IMR-90 (cell line): ENCODE results near the gene NEGR1. TPM values are rescaled to one million over a fixed set of nuclear protein-coding genes. Genes with fewer than 3 reads are reported as not detected.

ENCODE experiments used
- ATAC-seq: fragments of 200-7000 bp; cut with Tn5 transposase; 2 replicates; pipeline ENCODE4 v1.9.1; 2020; ENCODE audit warnings: low read depth, mild to moderate bottlenecking, moderate library complexity
- BruUV-seq: library from RNA; stranded (reverse); fragments of 400-500 nt; replicated peaks from 2 replicates; lab custom pipeline; 2021; lab: Mats Ljungman, UMichigan
- CTCF ChIA-PET: fragments of 300-600 bp; formaldehyde crosslinking; extraction: SDS; loops from one replicate; lab custom pipeline; 2021; ENCODE audit warnings: antibody characterized with exemption; lab: Yijun Ruan, JAX
- POLR2A ChIA-PET: fragments of 300-600 bp; sonication (Branson Sonifier 250); formaldehyde crosslinking; loops from one replicate; lab custom pipeline; 2022; ENCODE audit warnings: antibody characterized with exemption; ENCODE audit not compliant: unreplicated experiment; lab: Charles Lee
- DNase-seq: peaks from one replicate; pipeline ENCODE4 v3.0.0; 2013
- H2AFZ ChIP-seq: replicated peaks from 2 replicates; pipeline ENCODE3; 2013; ENCODE audit warnings: low read length, mild to moderate bottlenecking; ENCODE audit not compliant: poor library complexity
- H2AK5ac ChIP-seq: 2 replicates; pipeline ENCODE4 v1.6.1; 2013; ENCODE audit warnings: low read depth, low read length, inconsistent platforms
- H2AK9ac ChIP-seq: replicated peaks from 2 replicates; pipeline ENCODE3; 2013; ENCODE audit warnings: mild to moderate bottlenecking, low read depth, low read length, moderate library complexity; ENCODE audit not compliant: poor library complexity
- H2BK120ac ChIP-seq: 2 replicates; pipeline ENCODE4 v1.6.1; 2013; ENCODE audit warnings: low read depth, low read length, inconsistent platforms
- H2BK15ac ChIP-seq: 3 replicates; pipeline ENCODE4 v1.6.1; 2013; ENCODE audit warnings: low read depth, low read length, inconsistent platforms
- H2BK20ac ChIP-seq: 2 replicates; pipeline ENCODE4 v1.6.1; 2013; ENCODE audit warnings: low read depth, mild to moderate bottlenecking, inconsistent platforms, low read length, moderate library complexity
- H2BK5ac ChIP-seq: 2 replicates; pipeline ENCODE4 v1.6.1; 2013; ENCODE audit warnings: mild to moderate bottlenecking, low read depth, low read length, inconsistent platforms; ENCODE audit not compliant: poor library complexity, severe bottlenecking
- H3K14ac ChIP-seq: replicated peaks from 2 replicates; pipeline ENCODE4 v1.6.1; 2013; ENCODE audit warnings: low read depth, low read length, inconsistent platforms
- H3K18ac ChIP-seq: 2 replicates; pipeline ENCODE4 v1.6.1; 2013; ENCODE audit warnings: low read depth, low read length, control low read depth
- H3K23ac ChIP-seq: 2 replicates; pipeline ENCODE4 v1.6.1; 2013; ENCODE audit warnings: low read depth, low read length, inconsistent platforms
- H3K27ac ChIP-seq: 2 replicates; pipeline ENCODE4 v1.5.1; 2013; ENCODE audit warnings: mild to moderate bottlenecking, control low read depth, low read length; ENCODE audit not compliant: insufficient read depth
- H3K27me3 ChIP-seq: 2 replicates; pipeline ENCODE4 v1.6.1; 2013; ENCODE audit warnings: low read length; ENCODE audit not compliant: control insufficient read depth, insufficient read depth
- H3K36me3 ChIP-seq: 2 replicates; pipeline ENCODE4 v1.6.1; 2013; ENCODE audit warnings: low read length, mixed read lengths; ENCODE audit not compliant: control insufficient read depth, insufficient read depth
- H3K4ac ChIP-seq: 2 replicates; pipeline ENCODE4 v1.6.1; 2013; ENCODE audit warnings: low read depth, low read length, inconsistent platforms
- H3K4me1 ChIP-seq: 2 replicates; pipeline ENCODE4 v1.6.1; 2013; ENCODE audit warnings: low read length, mixed read lengths; ENCODE audit not compliant: control insufficient read depth, insufficient read depth
- H3K4me2 ChIP-seq: 2 replicates; pipeline ENCODE4 v1.6.1; 2013; ENCODE audit warnings: low read depth, mild to moderate bottlenecking, control low read depth, low read length, moderate library complexity
- H3K4me3 ChIP-seq: 2 replicates; pipeline ENCODE4 v1.5.1; 2013; ENCODE audit warnings: low read depth, mild to moderate bottlenecking, control low read depth, low read length, moderate library complexity; ENCODE audit not compliant: insufficient read depth
- H3K56ac ChIP-seq: 2 replicates; pipeline ENCODE4 v1.6.1; 2013; ENCODE audit warnings: low read length, inconsistent platforms; ENCODE audit not compliant: insufficient read depth; ENCODE audit errors: extremely low read depth
- H3K79me1 ChIP-seq, 2 experiments: 2 replicates each; pipeline ENCODE4 v1.6.1; 2013; ENCODE audit warnings: low read length in 2 of 2, inconsistent platforms in 1 of 2, low read depth in 1 of 2
- H3K9ac ChIP-seq: 2 replicates; pipeline ENCODE4 v1.6.1; 2013; ENCODE audit warnings: low read depth, low read length, control low read depth
- H3K9me1 ChIP-seq: 2 replicates; pipeline ENCODE4 v1.6.1; 2013; ENCODE audit warnings: low read length, inconsistent platforms; ENCODE audit not compliant: insufficient read depth
- H3K9me3 ChIP-seq: 2 replicates; pipeline ENCODE4 v1.6.1; 2013; ENCODE audit warnings: low read length; ENCODE audit not compliant: control insufficient read depth, insufficient read depth
- H4K20me1 ChIP-seq: 2 replicates; pipeline ENCODE4 v1.6.1; 2013; ENCODE audit warnings: low read length, inconsistent platforms; ENCODE audit not compliant: insufficient read depth
- H4K5ac ChIP-seq: 2 replicates; pipeline ENCODE4 v1.6.1; 2013; ENCODE audit warnings: mild to moderate bottlenecking, low read depth, low read length, control low read depth
- H4K8ac ChIP-seq, 2 experiments: 2 replicates each; pipeline ENCODE4 v1.6.1; 2013; ENCODE audit warnings: low read depth in 2 of 2, low read length in 2 of 2, control low read depth in 1 of 2, inconsistent platforms in 1 of 2
- H4K91ac ChIP-seq: 2 replicates; pipeline ENCODE4 v1.6.1; 2013; ENCODE audit warnings: low read depth, low read length, inconsistent platforms; ENCODE audit not compliant: insufficient read depth
- CHD1 ChIP-seq: IDR thresholded peaks from 2 replicates; pipeline ENCODE4 v1.6.1; 2012; ENCODE audit warnings: low read depth, low read length, improper control_type of control experiment
- FOS ChIP-seq: fragments of 150-350 bp; IDR thresholded peaks from 2 replicates; pipeline ENCODE4 v1.6.1; 2016; ENCODE audit warnings: low read depth, low read length
- MAFK ChIP-seq: IDR thresholded peaks from 2 replicates; pipeline ENCODE4 v1.6.1; 2012; ENCODE audit warnings: low read depth, low read length, improper control_type of control experiment
- NFE2L2 ChIP-seq: fragments of 150-350 bp; IDR thresholded peaks from 2 replicates; pipeline ENCODE4 v1.6.1; 2016; ENCODE audit warnings: low read depth, mild to moderate bottlenecking, low read length
- POLR2A ChIP-seq: IDR thresholded peaks from 2 replicates; pipeline ENCODE4 v1.6.1; 2012; ENCODE audit warnings: mild to moderate bottlenecking, low read depth, low read length
- RCOR1 ChIP-seq: IDR thresholded peaks from 2 replicates; pipeline ENCODE4 v1.6.1; 2012; ENCODE audit warnings: mild to moderate bottlenecking, low read length, improper control_type of control experiment; ENCODE audit not compliant: insufficient replicate concordance
- WGBS, 2 experiments: methylation state at CpG; one replicate each; pipeline versions ENCODE4 v1.1.5 to v1.1.7; 2013; ENCODE audit warnings: missing lambda C conversion rate in 2 of 2; ENCODE audit not compliant: insufficient read length in 1 of 2; ENCODE audit errors: extremely low coverage in 2 of 2; 5-methylcytosine and 5-hydroxymethylcytosine counted together
- dilution Hi-C: fragments of 300-500 bp; cut with HindIII; formaldehyde crosslinking; loops from one replicate; pipeline ENCODE4 v1.14.3; 2018; ENCODE audit warnings: low sequenced_read_pairs; ENCODE audit not compliant: unreplicated experiment
- in situ Hi-C: fragments of 300-500 bp; cut with MboI; formaldehyde crosslinking; loops from 3 replicates; pipeline ENCODE4 v1.14.3; 2019; ENCODE audit warnings: low sequenced_read_pairs, inconsistent platforms, mixed read lengths
- intact Hi-C: fragments of 100-400 bp; cut with micrococcal nuclease; formaldehyde crosslinking; loops from 2 replicates; pipeline ENCODE4 v1.10.0; 2022
- polyA plus RNA-seq, 3 experiments: library from polyadenylated mRNA; depleted of rRNA; stranded (reverse); fragments of >200 nt; gene quantifications; 2 replicates each; pipeline ENCODE4 v1.2.3, GENCODE V29; 2012; ENCODE audit warnings: low replicate concordance in 1 of 3
- total RNA-seq: library from RNA; depleted of rRNA; stranded (reverse); fragments of >200 nt; gene quantifications from 2 replicates; pipeline ENCODE4 v1.2.3, GENCODE V29; 2012

NEGR1 gene
- total and polyA plus RNA-seq, 2 of the 4 experiments (the other 2 are of a cell fraction): 5.1 to 9.1 TPM

DNA sequence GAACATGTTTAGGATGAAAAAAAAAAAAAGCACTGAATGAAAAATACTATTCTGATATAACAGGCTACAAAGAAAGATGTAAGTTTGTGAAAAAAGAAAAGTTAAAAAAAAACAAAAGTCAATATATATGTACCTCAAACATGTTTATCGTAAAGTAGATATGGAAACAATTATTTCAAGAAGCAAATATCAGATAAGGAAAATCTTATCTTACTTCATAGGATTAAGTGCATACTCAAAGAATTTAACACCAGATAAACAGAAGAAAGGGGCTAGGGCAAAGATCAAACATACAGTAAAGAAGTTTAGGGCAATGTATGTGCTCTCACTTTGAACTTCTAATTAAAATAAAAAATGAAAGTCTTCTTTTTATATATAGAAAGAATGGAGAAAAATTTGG lies 75.3 kb downstream of the NEGR1 start:
- TF ChIP-seq NFE2L2 (no peak), MAFK (no peak), RCOR1 (no peak), FOS (no peak), CHD1 (no peak), POLR2A (no peak)
- no peak overlapping the region for H3K4me3 ChIP-seq
- DNase-seq (no peak), ATAC-seq (no peak)
- no peak overlapping the region for H3K27ac ChIP-seq
- ChIA-PET CTCF (no interaction called here), POLR2A (no interaction called here)
- no peak overlapping the region for H3K9ac ChIP-seq
- H2BK5ac ChIP-seq: no peak overlapping the region
- no peaks in the 10 kb centered on the region for H3K27me3 ChIP-seq
- H4K91ac ChIP-seq: no peak overlapping the region
- no peak overlapping the region for H3K18ac ChIP-seq
- H3K4ac ChIP-seq: no peak overlapping the region
- no peak overlapping the region for H3K4me2 ChIP-seq
- no peak overlapping the region for H2BK120ac ChIP-seq
- H4K20me1 ChIP-seq: no peaks in the 10 kb centered on the region
- H3K56ac ChIP-seq: no peak overlapping the region
- intact Hi-C loops: loop anchor here (5.0 kb wide), 1 partner anchor 50 kb away; no protein-coding TSS in a partner anchor
- H4K5ac ChIP-seq: no peak overlapping the region
- no peak overlapping the region for H3K23ac ChIP-seq
- H3K9me1 ChIP-seq: no peaks in the 10 kb centered on the region
- no peak overlapping the region for H2BK15ac ChIP-seq
- H3K79me1 ChIP-seq: no peaks in the 10 kb centered on the region
- H3K9me3 ChIP-seq: no peaks in the 10 kb centered on the region
- BruUV-seq: no TSS peak
- H4K8ac ChIP-seq: no peak overlapping the region
- H2BK20ac ChIP-seq: no peak overlapping the region
- no peaks in the 10 kb centered on the region for H3K4me1 ChIP-seq
- in situ Hi-C loops: no loop called here
- no peak overlapping the region for H3K14ac ChIP-seq
- no peak overlapping the region for H2AK9ac ChIP-seq
- H3K36me3 ChIP-seq: no peaks in the 10 kb centered on the region
- no CpG with 5 or more reads among the region's 1 CpG for WGBS, 2 experiments
- dilution Hi-C loops: no loop called here
- H2AK5ac ChIP-seq: no peak overlapping the region
- H2AFZ ChIP-seq: no peak overlapping the region
